Liver (tissue), 9 donors: ENCODE measurements around the gene PITPNM2. TPM values are rescaled to one million over a fixed set of nuclear protein-coding genes. Genes with fewer than 3 reads are reported as not detected.
A peak's percentile ranks its signal among the peaks of the same experiment; 100 is the strongest.

ENCODE experiments used
- DNase-seq: peaks from one replicate; pipeline ENCODE4 v3.0.0-alpha.2; 2017; ENCODE audit warnings: low spot score
- H3K27ac ChIP-seq, 2 donors: one replicate each; pipeline ENCODE4 v1.7.0; 2013; ENCODE audit warnings: inconsistent platforms in 2 of 2, low read length in 2 of 2, control low read depth in 1 of 2, low read depth in 1 of 2, mild to moderate bottlenecking in 1 of 2
- H3K27me3 ChIP-seq, 4 donors: one replicate each; pipeline versions ENCODE4 v1.6.1 to v1.7.0; 2013; ENCODE audit warnings: low read length in 3 of 4, inconsistent platforms in 1 of 4, mild to moderate bottlenecking in 1 of 4, moderate library complexity in 1 of 4; ENCODE audit not compliant: control insufficient read depth in 4 of 4, insufficient read depth in 4 of 4
- H3K36me3 ChIP-seq, 4 donors: one replicate each; pipeline versions ENCODE4 v1.6.1 to v1.7.0; 2013; ENCODE audit warnings: low read length in 3 of 4, mild to moderate bottlenecking in 3 of 4, low read depth in 1 of 4, moderate library complexity in 1 of 4; ENCODE audit not compliant: control insufficient read depth in 4 of 4, insufficient read depth in 3 of 4
- H3K4me1 ChIP-seq, 4 donors: one replicate each; pipeline versions ENCODE4 v1.6.1 to v1.7.0; 2013; ENCODE audit warnings: low read length in 3 of 4, mild to moderate bottlenecking in 3 of 4, moderate library complexity in 1 of 4; ENCODE audit not compliant: control insufficient read depth in 4 of 4, insufficient read depth in 4 of 4
- H3K4me3 ChIP-seq, 3 donors: one replicate each; pipeline versions ENCODE4 v1.6.1 to v1.7.0; 2013; ENCODE audit warnings: low read length in 3 of 3, control low read depth in 1 of 3, low read depth in 1 of 3, mild to moderate bottlenecking in 1 of 3
- H3K9ac ChIP-seq, 2 donors: one replicate each; pipeline ENCODE4 v1.7.0; 2013; ENCODE audit warnings: low read length in 2 of 2, mild to moderate bottlenecking in 2 of 2, moderate library complexity in 2 of 2, control low read depth in 1 of 2, low read depth in 1 of 2
- H3K9me3 ChIP-seq, 4 donors: one replicate each; pipeline versions ENCODE4 v1.6.1 to v1.7.0; 2013; ENCODE audit warnings: low read length in 3 of 4; ENCODE audit not compliant: control insufficient read depth in 4 of 4
- FOXA1 ChIP-seq: IDR thresholded peaks from 2 replicates; pipeline ENCODE4 v1.6.1; 2016; ENCODE audit warnings: antibody characterized with exemption
- HNF4A ChIP-seq, 2 donors: conservative IDR thresholded peaks; 2 replicates each; pipeline ENCODE4 v1.6.1; 2016; ENCODE audit warnings: antibody characterized with exemption in 2 of 2, mild to moderate bottlenecking in 2 of 2
- HNF4G ChIP-seq: IDR thresholded peaks from 2 replicates; pipeline ENCODE4 v1.6.1; 2016; ENCODE audit warnings: antibody characterized with exemption
- JUND ChIP-seq, 2 donors: IDR thresholded peaks; 2 replicates each; pipeline ENCODE4 v1.6.1; 2016; ENCODE audit warnings: antibody characterized with exemption in 2 of 2
- NR2F2 ChIP-seq: IDR thresholded peaks from 2 replicates; pipeline ENCODE4 v1.6.1; 2016; ENCODE audit warnings: antibody characterized with exemption
- RAD21 ChIP-seq, 2 donors: IDR thresholded peaks; 2 replicates each; pipeline ENCODE4 v1.6.1; 2016; ENCODE audit warnings: antibody characterized with exemption in 2 of 2, mild to moderate bottlenecking in 2 of 2
- RXRA ChIP-seq, 2 donors: IDR thresholded peaks; 2 replicates each; pipeline ENCODE4 v1.6.1; 2017 to 2018; ENCODE audit warnings: antibody characterized with exemption in 2 of 2, mild to moderate bottlenecking in 1 of 2
- SP1 ChIP-seq: IDR thresholded peaks from 2 replicates; pipeline ENCODE4 v1.6.1; 2018; ENCODE audit warnings: antibody characterized with exemption, mild to moderate bottlenecking
- WGBS: extraction: QIAGEN DNeasy Blood & Tissue Kit; methylation state at CpG from one replicate; pipeline ENCODE4 v1.1.7; 2013; 5-methylcytosine and 5-hydroxymethylcytosine counted together
- polyA plus RNA-seq, 2 donors: library from polyadenylated mRNA; stranded (reverse) in 1 of 2; unstranded in 1 of 2; fragments of 200-250 nt in 1 of 2; fragments of >200 nt in 1 of 2; fragmentation: Nextera tagmentation in 1 of 2; extraction: Ambion mirVana in 1 of 2; gene quantifications; one replicate each; pipeline versions ENCODE4 v1.2.1 to v1.2.3, GENCODE V29; 2013 to 2015
- total RNA-seq, 2 donors: library from RNA; depleted of rRNA; stranded (reverse); fragments of >200 nt; gene quantifications; one replicate each; pipeline ENCODE4 v1.2.3, GENCODE V29; 2014
- TF ChIP-seq, protein P1 (sequence below): IDR thresholded peaks from 2 replicates; pipeline ENCODE4 v1.6.1; 2016; ENCODE audit warnings: antibody characterized with exemption
- TF ChIP-seq, protein P2 (sequence below): IDR thresholded peaks from 2 replicates; pipeline ENCODE4 v1.6.1; 2016; ENCODE audit warnings: antibody characterized with exemption, mild to moderate bottlenecking
- TF ChIP-seq, protein P3 (sequence below): IDR thresholded peaks from 2 replicates; pipeline ENCODE4 v1.6.1; 2016; ENCODE audit warnings: antibody characterized with exemption
- donor health status: healthy.
- donor health status: healthy.
- donor health status: healthy.
- donor health status: healthy.
- donor health status: healthy.

Gene PITPNM2
- total and polyA plus RNA-seq, 4 donors = 1.3 to 28.4 (median 5.1) TPM

DNA sequence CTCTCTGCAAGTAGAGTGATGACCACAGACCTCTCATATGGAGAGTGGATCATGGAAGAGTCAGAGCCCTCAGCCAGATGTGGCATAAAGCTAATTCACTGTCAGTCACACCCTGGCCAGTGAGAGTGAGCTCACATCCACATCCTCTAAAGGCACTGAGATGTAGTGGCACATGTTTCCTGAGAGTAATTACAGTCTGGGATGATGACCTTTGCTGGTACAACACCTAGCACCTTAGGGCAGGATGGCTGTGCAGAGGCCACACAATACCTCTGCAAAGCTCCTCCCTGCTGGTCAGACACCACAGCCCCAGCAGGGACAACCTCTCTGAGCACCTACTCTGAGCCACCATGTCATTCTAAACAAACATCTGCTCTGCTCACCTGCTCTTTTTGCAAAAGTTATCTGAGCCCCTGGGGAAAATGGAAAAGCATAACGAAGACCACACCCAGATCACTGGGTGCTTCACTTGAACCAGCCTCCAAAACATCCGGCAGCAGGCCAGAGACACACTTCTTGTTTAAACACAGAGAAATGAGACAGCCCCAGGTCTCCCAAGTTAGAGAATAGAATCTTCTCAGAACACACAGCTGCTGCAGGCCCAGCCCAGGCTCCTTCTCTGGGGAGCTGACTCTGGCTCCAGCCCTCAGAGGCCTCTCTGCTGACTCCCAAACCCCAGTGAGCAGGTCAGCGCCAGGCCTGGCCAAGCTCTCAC, 30.3 kb downstream of the PITPNM2 start:
- H3K27ac ChIP-seq = peak overlapping the region in 1 of 2 donors; percentile 8
- no peaks in the 10 kb centered on the region for H3K36me3 ChIP-seq
- peaks cover 2 to 22% (median 9%) of the 10 kb centered on the region in 4 donors for H3K4me1 ChIP-seq

DNA sequence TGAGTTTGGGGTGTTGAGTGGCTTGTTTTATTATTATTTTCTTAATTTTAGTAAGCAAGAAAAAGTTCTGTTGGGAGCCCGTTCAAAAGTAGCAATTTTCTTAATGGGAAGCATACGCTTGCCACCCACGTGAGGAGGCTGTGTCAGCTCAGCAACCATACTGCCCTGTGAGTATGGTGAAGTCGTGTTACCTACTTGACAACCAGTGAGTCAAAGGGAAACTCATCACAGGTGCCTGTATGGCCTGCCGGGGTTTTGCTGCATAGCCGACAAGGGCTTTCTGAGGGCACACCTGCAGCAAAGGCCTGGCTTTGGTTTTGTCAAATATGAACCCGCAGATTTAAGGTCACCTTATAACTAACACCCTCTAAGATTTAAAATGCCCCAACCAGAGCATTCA, 31.1 kb downstream of the PITPNM2 start:
- 96% methylated on average over 7 of the region's 7 CpGs for WGBS
- TF ChIP-seq FOXA1 = no peak
- TF ChIP-seq HNF4A (conservative IDR thresholded peaks at IDR 0.05) = no peak
- TF ChIP-seq, protein P1, sequence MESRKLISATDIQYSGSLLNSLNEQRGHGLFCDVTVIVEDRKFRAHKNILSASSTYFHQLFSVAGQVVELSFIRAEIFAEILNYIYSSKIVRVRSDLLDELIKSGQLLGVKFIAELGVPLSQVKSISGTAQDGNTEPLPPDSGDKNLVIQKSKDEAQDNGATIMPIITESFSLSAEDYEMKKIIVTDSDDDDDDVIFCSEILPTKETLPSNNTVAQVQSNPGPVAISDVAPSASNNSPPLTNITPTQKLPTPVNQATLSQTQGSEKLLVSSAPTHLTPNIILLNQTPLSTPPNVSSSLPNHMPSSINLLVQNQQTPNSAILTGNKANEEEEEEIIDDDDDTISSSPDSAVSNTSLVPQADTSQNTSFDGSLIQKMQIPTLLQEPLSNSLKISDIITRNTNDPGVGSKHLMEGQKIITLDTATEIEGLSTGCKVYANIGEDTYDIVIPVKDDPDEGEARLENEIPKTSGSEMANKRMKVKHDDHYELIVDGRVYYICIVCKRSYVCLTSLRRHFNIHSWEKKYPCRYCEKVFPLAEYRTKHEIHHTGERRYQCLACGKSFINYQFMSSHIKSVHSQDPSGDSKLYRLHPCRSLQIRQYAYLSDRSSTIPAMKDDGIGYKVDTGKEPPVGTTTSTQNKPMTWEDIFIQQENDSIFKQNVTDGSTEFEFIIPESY = no peak
- no peak for TF ChIP-seq RAD21 (IDR thresholded peaks at IDR 0.05)
- TF ChIP-seq RXRA (IDR thresholded peaks at IDR 0.05) = no peak
- no peak for TF ChIP-seq HNF4G
- no peak for TF ChIP-seq NR2F2
- TF ChIP-seq, protein P2, sequence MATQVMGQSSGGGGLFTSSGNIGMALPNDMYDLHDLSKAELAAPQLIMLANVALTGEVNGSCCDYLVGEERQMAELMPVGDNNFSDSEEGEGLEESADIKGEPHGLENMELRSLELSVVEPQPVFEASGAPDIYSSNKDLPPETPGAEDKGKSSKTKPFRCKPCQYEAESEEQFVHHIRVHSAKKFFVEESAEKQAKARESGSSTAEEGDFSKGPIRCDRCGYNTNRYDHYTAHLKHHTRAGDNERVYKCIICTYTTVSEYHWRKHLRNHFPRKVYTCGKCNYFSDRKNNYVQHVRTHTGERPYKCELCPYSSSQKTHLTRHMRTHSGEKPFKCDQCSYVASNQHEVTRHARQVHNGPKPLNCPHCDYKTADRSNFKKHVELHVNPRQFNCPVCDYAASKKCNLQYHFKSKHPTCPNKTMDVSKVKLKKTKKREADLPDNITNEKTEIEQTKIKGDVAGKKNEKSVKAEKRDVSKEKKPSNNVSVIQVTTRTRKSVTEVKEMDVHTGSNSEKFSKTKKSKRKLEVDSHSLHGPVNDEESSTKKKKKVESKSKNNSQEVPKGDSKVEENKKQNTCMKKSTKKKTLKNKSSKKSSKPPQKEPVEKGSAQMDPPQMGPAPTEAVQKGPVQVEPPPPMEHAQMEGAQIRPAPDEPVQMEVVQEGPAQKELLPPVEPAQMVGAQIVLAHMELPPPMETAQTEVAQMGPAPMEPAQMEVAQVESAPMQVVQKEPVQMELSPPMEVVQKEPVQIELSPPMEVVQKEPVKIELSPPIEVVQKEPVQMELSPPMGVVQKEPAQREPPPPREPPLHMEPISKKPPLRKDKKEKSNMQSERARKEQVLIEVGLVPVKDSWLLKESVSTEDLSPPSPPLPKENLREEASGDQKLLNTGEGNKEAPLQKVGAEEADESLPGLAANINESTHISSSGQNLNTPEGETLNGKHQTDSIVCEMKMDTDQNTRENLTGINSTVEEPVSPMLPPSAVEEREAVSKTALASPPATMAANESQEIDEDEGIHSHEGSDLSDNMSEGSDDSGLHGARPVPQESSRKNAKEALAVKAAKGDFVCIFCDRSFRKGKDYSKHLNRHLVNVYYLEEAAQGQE = no peak
- TF ChIP-seq, protein P3, sequence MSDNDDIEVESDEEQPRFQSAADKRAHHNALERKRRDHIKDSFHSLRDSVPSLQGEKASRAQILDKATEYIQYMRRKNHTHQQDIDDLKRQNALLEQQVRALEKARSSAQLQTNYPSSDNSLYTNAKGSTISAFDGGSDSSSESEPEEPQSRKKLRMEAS = no peak
- peaks cover 2 to 30% (median 13%) of the 10 kb centered on the region in 4 donors for H3K4me1 ChIP-seq
- no peaks in the 10 kb centered on the region for H3K36me3 ChIP-seq
- H3K4me3 ChIP-seq = no peak overlapping the region
- no peaks in the 10 kb centered on the region for H3K9me3 ChIP-seq
- H3K9ac ChIP-seq = no peak overlapping the region
- H3K27ac ChIP-seq = no peak overlapping the region
- DNase-seq = no peak
- H3K27me3 ChIP-seq = no peaks in the 10 kb centered on the region

More for the DNA sequence above, 30.3 kb downstream of the PITPNM2 start:
- 79% methylated on average over 3 of the region's 3 CpGs for WGBS
- Histone ChIP-seq H3K9me3 (no peaks in the 10 kb centered on the region), H3K4me3 (no peak overlapping the region), H3K9ac (no peak overlapping the region), H3K27me3 (no peaks in the 10 kb centered on the region)
- no peak for DNase-seq
- no peak for TF ChIP-seq HNF4G
- TF ChIP-seq RXRA (IDR thresholded peaks at IDR 0.05) = no peak
- TF ChIP-seq JUND (IDR thresholded peaks at IDR 0.05) = no peak

DNA sequence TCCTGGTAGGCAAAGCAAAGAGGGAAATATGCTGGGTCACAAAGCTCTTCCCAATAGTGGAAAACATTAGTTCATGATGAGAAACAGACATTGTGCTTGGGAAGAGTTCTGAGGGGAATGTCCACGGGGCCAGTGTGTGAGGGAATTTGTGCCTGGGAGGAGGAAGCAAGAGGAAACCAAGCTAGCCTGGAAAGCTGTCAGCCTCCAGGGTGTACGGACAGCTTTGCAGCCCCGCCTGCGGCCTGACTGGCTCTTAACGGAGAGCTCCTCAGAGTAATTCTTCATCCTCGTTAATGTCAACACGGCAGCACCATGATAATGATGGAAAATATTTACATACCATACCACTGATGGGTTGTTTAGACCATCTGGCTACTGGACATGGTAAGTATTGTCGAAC, 32.4 kb downstream of the PITPNM2 start:
- no peak for DNase-seq
- Histone ChIP-seq H3K27me3 (no peaks in the 10 kb centered on the region), H3K27ac (peak overlapping the region in 1 of 2 donors; percentile 21), H3K9me3 (no peaks in the 10 kb centered on the region), H3K36me3 (no peaks in the 10 kb centered on the region), H3K9ac (no peak overlapping the region), H3K4me1 (peaks cover 4 to 37% (median 18%) of the 10 kb centered on the region in 4 donors), H3K4me3 (no peak overlapping the region)
- WGBS = 91% methylated on average over 8 of the region's 8 CpGs
- TF ChIP-seq SP1 (no peak), RXRA (IDR thresholded peaks at IDR 0.05) (peak; percentile 17 to 67), JUND (IDR thresholded peaks at IDR 0.05) (no peak)
